ENCODE results near the gene PANK4.

- no peak for TF ChIP-seq CHD2 (IDR thresholded peaks at IDR 0.05; ENCODE audit: low read length, partially characterized antibody)
- no peak for TF ChIP-seq CTCF (IDR thresholded peaks at IDR 0.05)
- no peak for TF ChIP-seq EP300 (IDR thresholded peaks at IDR 0.05)
- TF ChIP-seq POLR2A (IDR thresholded peaks at IDR 0.05; ENCODE audit: low read length) = no peak
- TF ChIP-seq TP53 (CRISPR knock-in tag; IDR thresholded peaks at IDR 0.05) = no peak
- no peak for TF ChIP-seq JUNB (IDR thresholded peaks at IDR 0.05)
- TF ChIP-seq KDM5A (IDR thresholded peaks at IDR 0.05) = no peak
- no peak for TF ChIP-seq REST (IDR thresholded peaks at IDR 0.05)
- 0 out of 2 replicates have a peak, but pooled peaks have one; percentile 11 for TF ChIP-seq MAX (IDR thresholded peaks at IDR 0.05)
- TF ChIP-seq PHF8 (IDR thresholded peaks at IDR 0.05; ENCODE audit: borderline replicate concordance, low read depth) = no peak
Observed at GRCh38 chr1:2534687-2535441, 8.5 kb upstream of the PANK4 start.

Data from A549 (cell line).